Skeletal muscle satellite cell (primary cell): ENCODE data around the gene CDC42EP3.

Experiments
- H3K27me3 ChIP-seq: 2 replicates; pipeline ENCODE4 v1.7.0; 2013; ENCODE audit warnings: low read length; ENCODE audit not compliant: control insufficient read depth, insufficient read depth
- H3K36me3 ChIP-seq: 2 replicates; pipeline ENCODE4 v1.7.0; 2013; ENCODE audit warnings: mild to moderate bottlenecking, control low read depth, low read length; ENCODE audit not compliant: insufficient read depth
- H3K4me1 ChIP-seq: 2 replicates; pipeline ENCODE4 v1.7.0; 2013; ENCODE audit warnings: low read length; ENCODE audit not compliant: control insufficient read depth, insufficient read depth
- H3K4me2 ChIP-seq: 2 replicates; pipeline ENCODE4 v1.7.0; 2013; ENCODE audit warnings: mild to moderate bottlenecking, low read length
- H3K4me3 ChIP-seq: 2 replicates; pipeline ENCODE4 v1.7.0; 2013; ENCODE audit warnings: low read length
- H3K9ac ChIP-seq: 2 replicates; pipeline ENCODE4 v1.7.0; 2013; ENCODE audit warnings: mild to moderate bottlenecking, low read depth, low read length, moderate library complexity
- H3K9me3 ChIP-seq: replicated peaks from 2 replicates; pipeline ENCODE4 v1.7.0; 2013; ENCODE audit warnings: mild to moderate bottlenecking, control low read depth, low read length

CDC42EP3 gene

DNA sequence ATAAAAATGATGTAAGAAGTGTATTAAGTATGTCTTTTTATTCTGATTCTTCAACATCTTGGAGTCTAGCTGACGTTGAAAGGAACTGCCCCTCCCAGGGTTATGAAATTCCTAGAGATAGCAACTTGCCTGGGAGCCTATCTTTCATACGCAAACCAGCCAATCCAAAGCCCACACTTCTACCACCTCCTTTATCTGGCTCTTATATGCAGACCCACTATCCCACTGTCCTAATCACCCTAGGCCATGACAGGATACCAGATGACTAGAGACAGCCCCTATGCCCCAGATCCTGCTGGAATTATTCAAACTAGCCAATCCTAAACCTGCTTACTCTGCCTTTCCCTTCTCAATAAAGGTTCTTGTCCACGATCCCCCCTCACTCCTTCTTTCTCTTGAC is 11.8 kb upstream of the CDC42EP3 start:
- Histone ChIP-seq H3K27me3 (no peaks in the 10 kb centered on the region), H3K4me2 (no peak overlapping the region), H3K4me3 (no peak overlapping the region), H3K9ac (no peak overlapping the region), H3K9me3 (no peaks in the 10 kb centered on the region), H3K36me3 (no peaks in the 10 kb centered on the region), H3K4me1 (peaks cover 19% of the 10 kb centered on the region)

DNA sequence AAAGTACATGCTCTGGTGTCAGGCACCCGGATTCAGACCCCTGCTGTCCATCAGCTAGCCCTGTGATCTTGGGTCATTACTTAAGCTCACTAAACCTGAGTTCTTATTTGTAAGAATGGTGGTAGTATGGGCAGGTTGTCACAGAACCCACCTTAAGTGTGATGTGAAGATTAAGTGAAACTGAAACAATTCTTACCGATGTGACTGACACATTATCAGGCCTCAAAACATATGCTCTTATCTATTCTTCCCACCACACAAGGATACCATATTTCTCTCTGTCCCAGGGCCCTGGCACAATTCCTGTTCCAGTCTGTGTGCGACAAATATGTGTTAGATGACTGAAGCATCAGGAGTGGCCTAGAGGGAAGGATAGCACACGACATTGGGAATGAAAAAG is 11.0 kb upstream of the CDC42EP3 start:
- H3K4me3 ChIP-seq: no peak overlapping the region
- H3K27me3 ChIP-seq: no peaks in the 10 kb centered on the region

DNA sequence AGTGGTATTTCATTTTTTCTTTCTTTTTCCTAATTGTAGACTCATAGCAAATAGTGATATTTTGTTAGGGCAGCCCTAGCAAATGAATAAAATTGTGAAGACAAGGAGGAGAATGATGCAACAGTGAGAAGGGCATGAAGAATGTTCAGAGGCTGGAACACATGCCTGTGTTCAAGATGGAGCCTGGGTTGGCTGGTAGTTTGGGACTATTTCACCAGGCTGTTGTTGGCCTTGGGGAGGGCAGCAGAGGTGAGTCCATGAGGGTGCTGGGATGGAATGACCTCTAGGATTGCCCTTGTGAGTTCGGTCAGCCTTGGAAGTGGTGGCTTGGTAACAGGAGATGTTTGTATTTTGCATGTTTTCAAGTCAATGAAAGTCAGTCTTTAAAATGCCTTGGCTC is 10.1 kb upstream of the CDC42EP3 start:
- Histone ChIP-seq H3K36me3 (no peaks in the 10 kb centered on the region), H3K9ac (no peak overlapping the region), H3K4me1 (peaks cover 4% of the 10 kb centered on the region), H3K27me3 (no peaks in the 10 kb centered on the region), H3K4me3 (no peak overlapping the region), H3K4me2 (no peak overlapping the region), H3K9me3 (no peaks in the 10 kb centered on the region)

More for the DNA sequence above, 11.0 kb upstream of the CDC42EP3 start:
- no peaks in the 10 kb centered on the region for H3K9me3 ChIP-seq
- H3K4me1 ChIP-seq: peaks cover 11% of the 10 kb centered on the region
- H3K36me3 ChIP-seq: no peaks in the 10 kb centered on the region
- no peak overlapping the region for H3K4me2 ChIP-seq
- H3K9ac ChIP-seq: no peak overlapping the region

DNA sequence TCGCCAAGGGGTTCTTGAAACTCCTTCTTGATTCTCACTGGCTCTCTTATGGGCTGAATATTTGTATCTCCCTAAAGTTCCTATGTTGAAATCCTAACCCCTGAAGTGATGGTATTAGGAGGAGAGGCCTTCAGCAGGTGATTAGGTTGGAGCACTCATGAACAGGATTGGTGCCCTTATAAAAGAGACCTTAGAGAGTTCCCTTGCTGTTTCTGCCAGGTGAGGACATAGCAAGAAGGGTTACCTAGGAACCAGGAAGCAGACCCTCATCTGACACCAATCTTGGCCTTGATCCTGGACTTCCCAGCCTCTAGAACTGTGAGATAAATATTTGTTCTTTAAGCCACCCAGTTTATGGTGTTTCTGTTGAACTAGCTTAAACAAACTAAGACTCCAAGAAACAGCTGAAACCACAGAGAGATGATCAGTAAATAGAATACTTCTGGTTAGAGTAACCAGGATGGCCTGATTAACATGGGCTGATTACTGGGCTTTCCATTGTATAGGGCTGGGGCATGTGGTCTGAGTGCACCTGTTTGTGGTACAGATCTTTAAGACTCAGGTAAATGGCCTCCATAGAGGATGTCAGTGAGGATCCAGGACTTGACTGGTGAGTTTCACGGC is 7.7 kb upstream of the CDC42EP3 start:
- Histone ChIP-seq H3K9me3 (no peaks in the 10 kb centered on the region), H3K4me3 (no peak overlapping the region), H3K4me2 (no peak overlapping the region), H3K9ac (no peak overlapping the region), H3K27me3 (no peaks in the 10 kb centered on the region), H3K4me1 (peaks cover 16% of the 10 kb centered on the region), H3K36me3 (no peaks in the 10 kb centered on the region)

DNA sequence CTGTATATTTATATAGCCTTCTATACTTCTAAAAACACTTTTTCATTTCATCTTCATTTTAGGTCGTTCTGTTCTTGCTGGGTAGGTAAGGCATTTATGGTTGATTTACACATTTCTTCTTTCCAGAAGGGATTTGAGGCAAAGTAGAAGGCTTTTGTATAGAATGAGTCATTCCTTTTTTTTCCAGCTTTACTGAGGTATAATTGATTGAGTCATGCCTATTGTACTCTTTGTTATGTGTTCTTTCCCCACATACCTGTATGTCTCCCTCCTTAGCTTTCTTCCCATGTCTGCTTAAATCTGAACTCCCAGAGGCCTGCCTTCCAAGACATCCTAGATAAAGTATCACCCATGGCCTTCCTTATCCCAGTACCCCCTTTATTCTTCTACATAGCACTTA is 4.8 kb upstream of the CDC42EP3 start:
- Histone ChIP-seq H3K27me3 (no peaks in the 10 kb centered on the region), H3K4me3 (no peak overlapping the region), H3K9ac (no peak overlapping the region), H3K9me3 (no peaks in the 10 kb centered on the region), H3K36me3 (no peaks in the 10 kb centered on the region), H3K4me2 (no peak overlapping the region), H3K4me1 (peaks cover 13% of the 10 kb centered on the region)

DNA sequence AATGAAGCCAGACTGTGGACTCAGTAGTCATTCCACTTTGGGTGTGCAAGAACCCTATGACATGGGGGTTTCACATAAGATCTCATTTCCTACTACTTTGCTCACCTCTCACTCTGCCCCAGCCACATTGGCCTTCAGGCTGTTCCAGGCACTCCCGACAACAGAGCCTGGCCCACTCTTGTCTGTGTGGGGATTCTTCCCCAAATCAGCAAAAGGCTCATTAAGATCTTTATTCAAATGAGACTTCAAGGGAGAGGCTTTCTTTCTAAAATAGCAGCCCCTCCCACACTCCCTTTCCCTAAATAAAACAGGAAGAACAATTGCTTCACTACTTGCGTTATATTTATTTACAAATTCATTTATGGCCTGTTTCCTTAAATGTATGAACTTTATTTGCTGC is 3.5 kb upstream of the CDC42EP3 start:
- no peak overlapping the region for H3K9ac ChIP-seq

DNA sequence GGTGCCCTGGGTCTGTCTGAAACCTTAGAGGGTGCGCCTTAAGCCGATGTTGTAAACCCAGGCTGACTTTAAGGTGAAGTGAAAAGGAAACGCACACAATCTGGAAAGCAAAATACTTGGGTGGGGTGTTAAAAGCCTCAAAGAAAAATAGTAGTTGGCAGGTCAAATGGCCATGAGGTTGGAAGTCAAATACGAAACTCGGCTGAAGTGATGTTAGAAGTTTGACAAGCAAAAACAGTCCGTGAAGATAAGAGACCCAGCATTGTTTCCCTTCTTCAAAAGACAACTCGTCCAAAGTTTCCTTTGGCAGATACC is 1.4 kb upstream of the CDC42EP3 start:
- H3K9ac ChIP-seq: peak overlapping the region; percentile 96

More for the DNA sequence above, 3.5 kb upstream of the CDC42EP3 start:
- Histone ChIP-seq H3K36me3 (peaks cover 8% of the 10 kb centered on the region), H3K4me3 (no peak overlapping the region), H3K4me2 (no peak overlapping the region), H3K4me1 (peaks cover 13% of the 10 kb centered on the region), H3K9me3 (no peaks in the 10 kb centered on the region), H3K27me3 (no peaks in the 10 kb centered on the region)

DNA sequence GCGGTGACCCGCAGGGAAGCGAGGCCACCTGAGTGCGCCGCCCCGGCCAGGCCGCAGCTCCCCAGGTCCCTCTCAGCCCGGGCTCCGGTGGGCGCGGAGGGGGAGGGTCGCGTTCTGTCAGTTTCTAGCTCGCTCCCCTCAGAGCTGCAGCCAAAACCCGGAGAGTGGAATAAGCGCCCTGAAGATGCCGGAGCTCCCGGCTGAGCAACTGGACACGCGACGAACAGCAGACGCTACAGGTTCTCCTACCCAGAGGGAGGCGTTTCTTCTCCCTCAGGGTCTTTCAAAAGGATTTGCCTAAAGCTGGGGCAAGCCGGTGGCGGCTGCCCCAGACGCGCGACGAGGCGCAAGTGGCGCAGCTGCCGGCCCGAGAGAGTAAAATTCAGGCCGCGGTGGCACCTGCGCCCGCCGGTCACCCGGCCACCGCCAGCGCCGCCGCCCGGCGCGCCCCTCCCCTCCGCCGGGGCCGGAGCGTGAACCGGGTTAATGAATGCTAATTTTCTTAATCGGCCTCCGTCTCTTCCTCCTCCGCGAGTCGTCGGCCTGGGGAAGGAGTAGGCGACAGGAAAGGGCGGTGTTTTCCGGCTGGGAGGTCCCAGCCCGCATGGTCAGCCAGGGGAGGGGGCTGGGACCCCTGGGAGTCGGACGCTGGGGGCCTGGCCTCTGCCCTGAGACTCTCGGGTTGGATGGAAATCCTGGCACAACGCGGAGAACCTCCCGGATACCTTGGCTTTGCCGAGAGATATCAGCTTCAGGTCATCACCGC is 845 bp upstream of the CDC42EP3 start:
- peaks cover 19% of the 10 kb centered on the region for H3K4me1 ChIP-seq
- no peaks in the 10 kb centered on the region for H3K27me3 ChIP-seq
- peaks cover 35% of the 10 kb centered on the region for H3K36me3 ChIP-seq
- H3K4me2 ChIP-seq: peak overlapping the region; percentile 81
- peak overlapping the region; percentile 98 for H3K4me3 ChIP-seq
- H3K9me3 ChIP-seq: no peaks in the 10 kb centered on the region
- peak overlapping the region; percentile 96 for H3K9ac ChIP-seq

More for the DNA sequence above, 1.4 kb upstream of the CDC42EP3 start:
- Histone ChIP-seq H3K36me3 (peaks cover 29% of the 10 kb centered on the region), H3K4me3 (peak overlapping the region; percentile 98), H3K4me2 (peak overlapping the region; percentile 81), H3K4me1 (peaks cover 14% of the 10 kb centered on the region), H3K9me3 (no peaks in the 10 kb centered on the region), H3K27me3 (no peaks in the 10 kb centered on the region)

DNA sequence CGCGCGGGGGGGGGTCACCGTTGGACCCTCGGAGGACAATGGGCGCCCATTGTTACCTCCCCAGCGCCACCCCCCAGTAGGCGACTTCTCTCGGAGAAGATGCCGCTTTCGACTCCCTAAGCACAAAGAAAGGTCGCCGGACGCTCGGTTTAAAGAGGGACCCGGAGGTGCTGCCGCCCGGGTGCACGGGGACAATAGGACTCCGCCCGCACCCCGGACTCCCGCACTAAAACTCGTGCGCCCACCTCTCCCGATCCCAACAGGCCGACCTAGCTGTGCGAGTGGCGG is 318 bp upstream of the CDC42EP3 start:
- Histone ChIP-seq H3K4me3 (peak overlapping the region; percentile 98), H3K9me3 (no peaks in the 10 kb centered on the region), H3K4me1 (peaks cover 25% of the 10 kb centered on the region)

DNA sequence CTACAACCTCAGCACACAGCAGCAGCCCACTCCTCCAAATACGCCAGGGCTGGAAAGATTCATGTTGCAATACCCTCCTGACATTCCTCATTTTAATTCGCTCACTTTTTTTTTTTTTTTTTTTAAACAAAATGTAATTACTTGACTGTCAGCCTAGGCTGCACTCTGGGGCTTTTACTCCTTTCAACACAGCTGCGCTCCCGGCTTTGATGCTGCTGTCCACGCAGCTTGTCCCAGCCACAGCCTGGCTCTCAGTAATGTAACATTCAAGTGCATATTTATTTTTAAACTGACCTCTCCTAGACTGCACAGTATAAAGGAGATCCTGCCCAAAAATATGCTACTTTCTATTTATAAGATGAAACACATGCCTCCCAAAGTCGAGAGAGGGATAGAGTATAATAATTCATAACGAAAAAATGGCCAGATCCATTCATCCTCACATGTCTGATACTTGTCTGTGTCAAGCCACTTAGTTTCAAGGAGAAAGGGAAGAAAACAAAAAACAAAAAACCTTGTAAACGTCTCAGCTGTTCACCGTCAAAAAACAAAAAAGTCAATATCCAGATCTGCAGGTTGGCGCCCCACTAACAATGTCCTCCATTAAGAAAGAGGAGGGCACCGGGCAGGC is 949 bp downstream of the CDC42EP3 start:
- Histone ChIP-seq H3K4me1 (peaks cover 25% of the 10 kb centered on the region), H3K4me2 (peak overlapping the region; percentile 81), H3K9me3 (no peaks in the 10 kb centered on the region), H3K36me3 (peaks cover 53% of the 10 kb centered on the region), H3K4me3 (peak overlapping the region; percentile 98), H3K9ac (peak overlapping the region; percentile 96), H3K27me3 (no peaks in the 10 kb centered on the region)

More for the DNA sequence above, 318 bp upstream of the CDC42EP3 start:
- no peaks in the 10 kb centered on the region for H3K27me3 ChIP-seq
- H3K36me3 ChIP-seq: peaks cover 40% of the 10 kb centered on the region
- H3K4me2 ChIP-seq: peak overlapping the region; percentile 81
- H3K9ac ChIP-seq: peak overlapping the region; percentile 96

DNA sequence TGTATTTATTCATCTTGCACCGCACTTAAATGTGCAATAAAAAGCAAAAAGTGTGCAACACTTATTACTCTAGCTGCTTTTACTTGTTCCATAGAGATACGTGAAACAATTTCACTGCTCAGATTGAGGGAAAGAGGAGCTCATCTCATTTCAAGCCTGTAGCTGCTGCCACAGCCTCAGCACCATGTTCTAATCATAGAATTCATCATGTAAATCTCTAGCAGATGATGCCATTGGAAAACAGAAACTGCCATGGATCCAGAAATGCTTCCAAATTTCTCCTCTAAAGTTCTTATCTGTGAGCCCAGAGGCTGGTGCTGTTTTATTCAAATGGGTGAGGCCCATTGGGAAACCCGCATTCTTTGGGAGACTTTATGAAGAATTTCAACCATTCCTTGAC is 2.0 kb downstream of the CDC42EP3 start:
- Histone ChIP-seq H3K9me3 (no peaks in the 10 kb centered on the region), H3K27me3 (no peaks in the 10 kb centered on the region), H3K9ac (peak overlapping the region; percentile 96), H3K36me3 (peaks cover 62% of the 10 kb centered on the region), H3K4me2 (peak overlapping the region; percentile 81), H3K4me1 (peaks cover 34% of the 10 kb centered on the region), H3K4me3 (peak overlapping the region; percentile 98)
